Measurements from ENCODE around the gene RAP1GAP2. TPM values are rescaled to one million over a fixed set of nuclear protein-coding genes. Genes with fewer than 3 reads are reported as not detected.
A peak's percentile ranks its signal among the peaks of the same experiment; 100 is the strongest.

Gene RAP1GAP2
- total RNA-seq, 3 donors from 2014 or later, result 26.6 to 45.3 (median 43.3) TPM

DNA sequence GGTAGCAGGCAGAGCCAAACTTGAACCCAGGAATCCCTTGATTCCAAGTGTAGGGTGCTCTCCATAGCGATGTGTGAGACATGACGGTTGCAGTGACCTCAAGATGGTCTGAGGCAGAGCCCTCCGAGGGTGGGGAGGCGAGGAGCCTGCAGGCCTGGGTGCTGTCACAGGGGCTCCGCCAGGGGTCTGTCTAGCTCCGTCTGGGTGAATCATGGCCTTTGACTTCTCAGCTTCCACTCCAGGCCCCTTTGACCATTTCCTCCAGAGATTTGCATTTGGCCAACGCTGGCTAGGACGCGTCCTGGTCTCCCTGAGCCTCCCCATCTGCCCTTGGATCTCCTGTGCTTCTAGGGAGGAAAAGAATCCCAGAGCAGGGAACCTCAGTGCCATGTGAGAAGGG, 104.6 kb downstream of the RAP1GAP2 start:
- no peak overlapping the region for H3K4me3 ChIP-seq
- no peaks in the 10 kb centered on the region for H3K9me3 ChIP-seq
- ATAC-seq (no peak), DNase-seq (no peak)
- no peak for TF ChIP-seq CTCF (IDR thresholded peaks at IDR 0.05)
- peaks cover 15% of the 10 kb centered on the region for H3K4me1 ChIP-seq (ENCODE audit: low read depth)
- H3K36me3 ChIP-seq (ENCODE audit: low read depth), result no peaks in the 10 kb centered on the region
- intact Hi-C loops (cut with DNase I, micrococcal nuclease), result no loop called here

GRCh38 chr17:2901582-2901981, 105.3 kb downstream of the RAP1GAP2 start:
- peak; percentile 52 for ATAC-seq
- DNase-seq, result peak in 1 of 3 donors; percentile 42
- H3K4me1 ChIP-seq (ENCODE audit: low read depth), result peaks cover 15% of the 10 kb centered on the region
- intact Hi-C loops (cut with DNase I, micrococcal nuclease), result no loop called here
- H3K9me3 ChIP-seq, result no peaks in the 10 kb centered on the region
- H3K4me3 ChIP-seq, result no peak overlapping the region
- no peak for TF ChIP-seq CTCF (IDR thresholded peaks at IDR 0.05)
- H3K36me3 ChIP-seq (ENCODE audit: low read depth), result no peaks in the 10 kb centered on the region

DNA sequence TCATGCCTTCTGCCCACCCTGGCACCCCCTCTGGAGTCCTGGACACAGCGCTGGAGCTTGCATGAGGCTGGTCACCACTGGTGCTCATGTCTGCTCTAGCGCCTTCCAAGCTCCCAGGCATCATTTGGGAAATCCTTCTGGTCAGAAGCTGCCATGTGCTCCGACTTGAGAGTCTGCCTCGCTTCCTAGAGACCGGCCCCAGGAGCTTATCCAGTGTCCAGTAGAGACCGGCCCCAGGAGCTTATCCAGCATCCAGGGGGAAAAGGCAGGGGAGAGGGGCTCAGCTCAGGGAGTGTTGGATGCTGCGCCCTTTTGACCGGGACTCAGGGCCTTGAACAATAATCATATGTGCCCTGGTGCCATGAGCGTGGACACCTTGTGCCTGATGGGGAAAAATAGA, 106.3 kb downstream of the RAP1GAP2 start:
- no peak for TF ChIP-seq CTCF (IDR thresholded peaks at IDR 0.05)
- ATAC-seq (no peak), DNase-seq (no peak)
- no peaks in the 10 kb centered on the region for H3K36me3 ChIP-seq (ENCODE audit: low read depth)
- H3K4me1 ChIP-seq (ENCODE audit: low read depth), result peaks cover 15% of the 10 kb centered on the region
- intact Hi-C loops (cut with DNase I, micrococcal nuclease), result no loop called here
- no peaks in the 10 kb centered on the region for H3K9me3 ChIP-seq
- no peak overlapping the region for H3K4me3 ChIP-seq

DNA sequence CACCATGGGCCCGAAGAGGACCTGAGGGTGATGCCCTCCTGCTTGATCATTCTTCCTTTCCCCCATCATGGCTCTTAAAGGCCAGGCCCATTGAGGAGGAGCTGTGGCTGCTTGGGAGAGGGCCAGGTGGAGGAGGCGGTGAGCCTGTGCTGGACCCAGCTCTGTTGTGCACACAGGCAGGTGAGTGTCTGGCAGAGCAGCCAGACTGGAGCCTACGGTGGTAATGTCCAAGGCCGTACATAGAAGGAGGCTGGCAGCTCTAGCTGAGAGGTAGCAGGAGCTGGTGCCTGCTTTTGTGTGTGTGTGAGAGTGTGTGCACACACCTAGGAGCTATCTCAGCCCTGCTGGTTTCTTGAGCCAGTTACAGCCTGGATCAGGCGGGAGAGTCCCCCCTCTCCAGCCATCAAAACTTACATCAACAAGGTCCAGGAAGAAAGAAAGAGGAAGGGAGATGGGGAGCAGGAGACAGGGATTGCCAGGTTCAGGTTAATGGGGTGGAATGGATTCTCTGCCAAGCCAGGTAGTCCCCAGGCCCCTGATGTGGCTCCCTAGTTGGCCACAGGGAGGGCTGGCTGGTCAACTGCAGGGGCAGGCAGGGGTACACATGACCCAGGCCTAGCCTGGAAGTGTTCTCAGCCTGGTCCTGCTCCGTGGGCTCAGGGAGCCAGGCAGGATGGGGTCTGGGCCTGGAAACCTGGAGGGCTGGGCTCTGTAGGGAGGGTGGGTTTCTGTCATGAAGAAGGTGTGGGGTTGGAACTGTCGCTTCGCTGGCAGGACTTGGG, 107.1 kb downstream of the RAP1GAP2 start:
- no peak for TF ChIP-seq CTCF (IDR thresholded peaks at IDR 0.05)
- Histone ChIP-seq H3K4me1 (ENCODE audit: low read depth) (peaks cover 15% of the 10 kb centered on the region), H3K9me3 (no peaks in the 10 kb centered on the region), H3K4me3 (no peak overlapping the region), H3K36me3 (ENCODE audit: low read depth) (no peaks in the 10 kb centered on the region)
- ATAC-seq (peak; percentile 28), DNase-seq (no peak)
- intact Hi-C loops (cut with DNase I, micrococcal nuclease), result no loop called here

- TF ChIP-seq CTCF (IDR thresholded peaks at IDR 0.05), result no peak
- H3K4me1 ChIP-seq (ENCODE audit: low read depth), result peaks cover 20% of the 10 kb centered on the region
- H3K4me3 ChIP-seq, result no peak overlapping the region
- DNase-seq, result no peak
- no peaks in the 10 kb centered on the region for H3K9me3 ChIP-seq
- peak; percentile 74 for ATAC-seq
- no peaks in the 10 kb centered on the region for H3K36me3 ChIP-seq (ENCODE audit: low read depth)
- intact Hi-C loops (cut with DNase I, micrococcal nuclease), result no loop called here
Observed at GRCh38 chr17:2904135-2904534, 107.9 kb downstream of the RAP1GAP2 start.

Data from mucosa of descending colon (tissue), 3 donors.